ENCODE data around the gene SOD2.

DNA sequence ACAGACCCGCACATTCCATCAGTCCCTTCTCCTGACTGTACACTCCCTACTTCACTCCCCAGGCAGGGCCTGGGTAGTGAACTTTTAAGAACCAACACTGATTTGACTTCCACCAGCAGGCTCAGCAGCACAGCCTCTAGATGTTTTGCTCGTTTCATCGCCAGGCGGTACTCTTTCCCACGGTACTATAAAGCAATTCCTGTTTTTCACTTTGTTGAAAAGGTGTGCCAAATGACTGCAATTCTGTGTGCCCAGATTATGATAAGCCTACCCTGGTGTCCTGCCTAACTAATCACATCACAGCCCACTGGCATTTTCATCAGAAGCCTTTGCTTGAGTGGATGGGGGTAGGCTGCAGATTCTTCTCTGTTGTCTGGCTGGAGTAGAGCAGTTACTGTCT, 21.4 kb upstream of the SOD2 start:
- no peak for TF ChIP-seq CTCF (IDR thresholded peaks at IDR 0.05)
- no peak for TF ChIP-seq POLR2A (IDR thresholded peaks at IDR 0.05)
- TF ChIP-seq POLR2AphosphoS5 (IDR thresholded peaks at IDR 0.05) = no peak
- TF ChIP-seq EP300 (IDR thresholded peaks at IDR 0.05) = no peak
